ENCODE results near the gene LRRC8B.

- TF ChIP-seq EP300 (IDR thresholded peaks at IDR 0.05; ENCODE audit: borderline replicate concordance) (no peak), YY1 (IDR thresholded peaks at IDR 0.05; ENCODE audit: low read depth) (no peak), EGR1 (IDR thresholded peaks at IDR 0.05) (no peak), CEBPB (IDR thresholded peaks at IDR 0.05) (no peak), CREB1 (IDR thresholded peaks at IDR 0.05; ENCODE audit: low read depth) (no peak), MAX (IDR thresholded peaks at IDR 0.05) (no peak), REST (IDR thresholded peaks at IDR 0.05; ENCODE audit: low read depth) (no peak)
Observed at GRCh38 chr1:89598450-89599331, 74.1 kb downstream of the LRRC8B start.
